ENCODE results near the gene ULK2. TPM values are rescaled to one million over a fixed set of nuclear protein-coding genes. Genes with fewer than 3 reads are reported as not detected.

Gene ULK2
- total RNA-seq, 4 donors from 2014 or later = 15.4 to 35.0 (median 26.9) TPM

DNA sequence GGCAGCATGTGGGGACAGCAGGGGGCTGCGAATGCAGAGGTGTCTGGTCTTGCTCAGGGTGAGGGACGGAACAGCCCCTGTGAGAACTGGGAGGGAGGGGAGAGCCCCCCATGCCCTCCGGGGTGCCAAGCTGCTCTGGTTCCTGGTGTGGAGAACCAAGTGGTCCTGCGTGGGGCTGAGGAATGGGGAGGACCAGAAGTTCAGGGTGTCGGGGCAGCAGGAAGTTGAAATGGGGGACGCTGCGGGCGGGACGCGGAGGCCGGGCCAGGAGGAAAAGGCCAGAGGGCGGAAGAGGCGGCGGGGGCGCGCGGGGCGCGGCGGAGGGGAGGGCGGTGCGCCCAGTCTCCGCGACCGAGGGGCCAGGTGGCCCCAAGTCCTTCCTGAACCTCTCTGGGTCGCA is 123.2 kb downstream of the ULK2 start:
- intact Hi-C loops (cut with DNase I; ENCODE audit: low total_unique reads) = no loop called here
- no peaks in the 10 kb centered on the region for H3K36me3 ChIP-seq
- peaks cover 0 to 7% of the 10 kb centered on the region in 2 donors for H3K4me1 ChIP-seq
- DNase-seq = no peak
- peak overlapping the region; percentile 60 to 68 for H3K27ac ChIP-seq
- H3K9me3 ChIP-seq = no peaks in the 10 kb centered on the region
- no peak for TF ChIP-seq POLR2A (IDR thresholded peaks at IDR 0.05)
- TF ChIP-seq, protein P1, sequence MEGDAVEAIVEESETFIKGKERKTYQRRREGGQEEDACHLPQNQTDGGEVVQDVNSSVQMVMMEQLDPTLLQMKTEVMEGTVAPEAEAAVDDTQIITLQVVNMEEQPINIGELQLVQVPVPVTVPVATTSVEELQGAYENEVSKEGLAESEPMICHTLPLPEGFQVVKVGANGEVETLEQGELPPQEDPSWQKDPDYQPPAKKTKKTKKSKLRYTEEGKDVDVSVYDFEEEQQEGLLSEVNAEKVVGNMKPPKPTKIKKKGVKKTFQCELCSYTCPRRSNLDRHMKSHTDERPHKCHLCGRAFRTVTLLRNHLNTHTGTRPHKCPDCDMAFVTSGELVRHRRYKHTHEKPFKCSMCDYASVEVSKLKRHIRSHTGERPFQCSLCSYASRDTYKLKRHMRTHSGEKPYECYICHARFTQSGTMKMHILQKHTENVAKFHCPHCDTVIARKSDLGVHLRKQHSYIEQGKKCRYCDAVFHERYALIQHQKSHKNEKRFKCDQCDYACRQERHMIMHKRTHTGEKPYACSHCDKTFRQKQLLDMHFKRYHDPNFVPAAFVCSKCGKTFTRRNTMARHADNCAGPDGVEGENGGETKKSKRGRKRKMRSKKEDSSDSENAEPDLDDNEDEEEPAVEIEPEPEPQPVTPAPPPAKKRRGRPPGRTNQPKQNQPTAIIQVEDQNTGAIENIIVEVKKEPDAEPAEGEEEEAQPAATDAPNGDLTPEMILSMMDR (IDR thresholded peaks at IDR 0.05) = no peak
- peak overlapping the region; percentile 37 to 54 for H3K4me3 ChIP-seq
- H3K27me3 ChIP-seq = no peaks in the 10 kb centered on the region

DNA sequence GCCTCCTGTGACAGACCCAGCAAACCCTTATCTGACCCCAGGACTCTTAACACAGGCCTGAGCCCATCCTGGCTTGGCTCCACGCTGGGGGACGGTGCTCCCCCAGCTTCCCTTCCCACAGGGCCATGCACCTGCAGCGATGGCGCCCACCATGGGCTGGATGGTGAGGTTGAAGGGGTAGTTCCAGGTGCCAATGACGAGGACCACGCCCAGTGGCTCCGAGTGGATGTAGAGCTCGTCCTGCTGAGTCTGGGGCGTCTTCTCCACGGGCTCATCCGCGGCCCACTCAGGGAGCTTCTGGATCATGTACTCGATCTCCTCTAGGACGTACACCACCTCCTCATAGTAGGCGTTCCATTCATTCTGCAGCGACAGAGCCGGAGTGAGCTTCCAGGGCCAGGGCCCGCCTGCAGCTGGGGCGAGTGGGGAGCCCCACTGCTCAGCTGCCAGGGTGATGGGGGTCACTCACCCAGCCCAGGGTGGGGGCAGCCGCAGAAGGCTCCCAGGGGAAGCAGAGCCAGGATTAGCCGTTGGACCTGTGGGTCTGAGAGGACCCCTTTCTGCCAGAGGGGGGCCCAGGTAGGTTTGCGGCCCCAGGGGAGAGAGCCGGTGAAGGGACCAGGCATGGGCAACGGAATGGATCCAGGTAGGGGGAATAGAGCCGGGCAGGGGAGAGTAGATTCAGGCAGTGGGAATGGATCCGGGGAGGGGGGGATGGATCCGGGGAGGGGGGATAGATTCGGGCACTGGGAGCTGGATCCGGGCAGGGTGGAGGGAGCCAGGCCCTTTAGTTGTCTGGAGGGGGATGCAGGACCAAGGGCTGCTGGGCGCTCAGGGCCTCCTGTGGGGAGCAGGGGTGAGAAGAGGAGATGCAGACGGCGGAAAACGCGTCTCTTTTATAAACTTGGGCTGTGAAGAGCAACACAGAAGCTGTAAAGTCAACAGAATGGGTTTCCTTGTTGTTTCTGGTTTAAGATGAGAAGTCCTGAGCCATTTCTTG is 124.3 kb downstream of the ULK2 start:
- Histone ChIP-seq H3K36me3 (no peaks in the 10 kb centered on the region), H3K4me1 (peaks cover 0 to 7% of the 10 kb centered on the region in 2 donors), H3K4me3 (no peak overlapping the region), H3K27me3 (no peaks in the 10 kb centered on the region), H3K9me3 (no peaks in the 10 kb centered on the region), H3K27ac (no peak overlapping the region)
- no peak for TF ChIP-seq POLR2A (IDR thresholded peaks at IDR 0.05)
- TF ChIP-seq, protein P1 (IDR thresholded peaks at IDR 0.05) = no peak
- intact Hi-C loops (cut with DNase I; ENCODE audit: low total_unique reads) = no loop called here
- no peak for DNase-seq

GRCh38 chr17:19742495-19742894 is 125.2 kb downstream of the ULK2 start:
- no peaks in the 10 kb centered on the region for H3K9me3 ChIP-seq
- H3K4me3 ChIP-seq = no peak overlapping the region
- H3K4me1 ChIP-seq = peaks cover 0 to 7% of the 10 kb centered on the region in 2 donors
- TF ChIP-seq, protein P1 (IDR thresholded peaks at IDR 0.05) = no peak
- TF ChIP-seq POLR2A (IDR thresholded peaks at IDR 0.05) = no peak
- H3K27me3 ChIP-seq = no peaks in the 10 kb centered on the region
- no peaks in the 10 kb centered on the region for H3K36me3 ChIP-seq
- H3K27ac ChIP-seq = no peak overlapping the region
- DNase-seq = no peak
- intact Hi-C loops (cut with DNase I; ENCODE audit: low total_unique reads) = no loop called here

DNA sequence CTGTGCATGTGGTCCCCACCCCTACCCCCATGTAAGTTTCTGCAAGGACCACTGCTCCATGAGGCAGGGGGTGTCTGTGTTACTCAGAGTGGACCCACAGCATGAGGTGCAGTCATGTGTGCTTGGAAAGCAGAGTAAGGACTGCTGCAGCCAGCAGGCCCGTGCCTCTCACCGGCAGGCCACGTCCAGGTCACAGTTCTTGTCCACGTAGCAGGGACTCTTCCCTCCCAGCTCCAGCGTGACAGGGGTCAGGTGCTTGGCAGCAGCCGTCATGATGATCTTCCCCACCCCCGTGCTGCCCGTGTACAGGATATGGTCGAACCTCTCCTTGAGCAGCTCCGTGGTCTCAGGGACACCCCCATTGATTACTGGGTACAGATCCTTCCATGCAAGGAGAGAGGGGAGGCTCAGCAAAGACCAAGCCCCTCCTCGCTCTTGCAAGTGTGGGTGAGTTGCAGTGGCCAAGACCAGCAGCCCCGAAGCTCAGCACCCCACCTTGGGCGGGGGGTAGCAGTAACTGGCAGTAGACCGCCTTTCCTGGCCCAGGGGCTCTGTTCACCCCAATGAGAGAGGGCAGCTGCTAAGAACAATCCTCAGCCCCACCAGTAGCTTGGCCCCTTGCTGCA is 125.8 kb downstream of the ULK2 start:
- intact Hi-C loops (cut with DNase I; ENCODE audit: low total_unique reads) = no loop called here
- no peak for DNase-seq
- H3K27ac ChIP-seq = no peak overlapping the region
- no peaks in the 10 kb centered on the region for H3K27me3 ChIP-seq
- H3K4me3 ChIP-seq = no peak overlapping the region
- H3K9me3 ChIP-seq = no peaks in the 10 kb centered on the region
- peaks cover 0 to 7% of the 10 kb centered on the region in 2 donors for H3K4me1 ChIP-seq
- TF ChIP-seq, protein P1 (IDR thresholded peaks at IDR 0.05) = no peak
- TF ChIP-seq POLR2A (IDR thresholded peaks at IDR 0.05) = no peak
- no peaks in the 10 kb centered on the region for H3K36me3 ChIP-seq

- no peak for DNase-seq
Measured at GRCh38 chr17:19740933-19741332, 126.8 kb downstream of the ULK2 start.

More at GRCh38 chr17:19740933-19741332, 126.8 kb downstream of the ULK2 start:
- Histone ChIP-seq H3K36me3 (no peaks in the 10 kb centered on the region), H3K27me3 (no peaks in the 10 kb centered on the region), H3K4me3 (no peak overlapping the region), H3K27ac (no peak overlapping the region), H3K9me3 (no peaks in the 10 kb centered on the region), H3K4me1 (peaks cover 0 to 7% of the 10 kb centered on the region in 2 donors)
- intact Hi-C loops (cut with DNase I; ENCODE audit: low total_unique reads) = no loop called here
- TF ChIP-seq POLR2A (IDR thresholded peaks at IDR 0.05) = no peak

Measured in uterus (tissue), 4 donors.